HEK293T (cell line): Measurements from ENCODE around the gene KRT83.

ENCODE experiments used
- CTCF ChIA-PET: fragments of 350-600 bp; formaldehyde crosslinking; extraction: SDS; loops from one replicate; lab custom pipeline; 2021; ENCODE audit warnings: antibody characterized with exemption, inconsistent platforms; lab: Yijun Ruan, JAX
- POLR2A ChIA-PET: fragments of 350-600 bp; formaldehyde crosslinking; extraction: SDS; loops from one replicate; lab custom pipeline; 2020; ENCODE audit warnings: antibody characterized with exemption, inconsistent platforms; lab: Yijun Ruan, JAX
- DNase-seq: peaks from one replicate; pipeline ENCODE4 v3.0.0; 2012; ENCODE audit warnings: mixed read lengths; ENCODE audit errors: extremely low spot score
- ARNT ChIP-seq: fragments of 450-650 bp; IDR thresholded peaks from 2 replicates; pipeline ENCODE4 v1.6.1; 2017; ENCODE audit warnings: mild to moderate bottlenecking
- BHLHE40 ChIP-seq: fragments of 450-650 bp; IDR thresholded peaks from 2 replicates; pipeline ENCODE4 v1.6.1; 2016; ENCODE audit warnings: mild to moderate bottlenecking, moderate library complexity, borderline replicate concordance
- CTBP1 ChIP-seq: fragments of 450-650 bp; IDR thresholded peaks from 2 replicates; pipeline ENCODE4 v1.6.1; 2016; ENCODE audit warnings: borderline replicate concordance
- ELF4 ChIP-seq: fragments of 450-650 bp; IDR thresholded peaks from 2 replicates; pipeline ENCODE4 v1.6.1; 2017; ENCODE audit warnings: antibody characterized with exemption
- FOXA1 ChIP-seq: fragments of 450-650 bp; IDR thresholded peaks from 2 replicates; pipeline ENCODE4 v1.6.1; 2016; ENCODE audit warnings: mild to moderate bottlenecking
- FOXK2 ChIP-seq: fragments of 450-650 bp; IDR thresholded peaks from 2 replicates; pipeline ENCODE4 v1.6.1; 2016; ENCODE audit warnings: mild to moderate bottlenecking
- FOXM1 ChIP-seq: fragments of 450-650 bp; IDR thresholded peaks from 2 replicates; pipeline ENCODE4 v1.6.1; 2017; ENCODE audit warnings: mild to moderate bottlenecking, borderline replicate concordance
- HDGF ChIP-seq: fragments of 450-650 bp; IDR thresholded peaks from 2 replicates; pipeline ENCODE4 v1.6.1; 2017; ENCODE audit warnings: antibody characterized with exemption, borderline replicate concordance
- L3MBTL2 ChIP-seq: fragments of 450-650 bp; conservative IDR thresholded peaks from 2 replicates; pipeline ENCODE4 v1.6.1; 2016; ENCODE audit warnings: mild to moderate bottlenecking
- LEF1 ChIP-seq: fragments of 450-650 bp; IDR thresholded peaks from 2 replicates; pipeline ENCODE4 v1.6.1; 2017; ENCODE audit warnings: mild to moderate bottlenecking, borderline replicate concordance
- NFRKB ChIP-seq: fragments of 450-650 bp; IDR thresholded peaks from 2 replicates; pipeline ENCODE4 v1.6.1; 2016; ENCODE audit warnings: mild to moderate bottlenecking, moderate library complexity
- SP1 ChIP-seq: fragments of 450-650 bp; IDR thresholded peaks from 2 replicates; pipeline ENCODE4 v1.6.1; 2017
- SUZ12 ChIP-seq: fragments of 450-650 bp; IDR thresholded peaks from 2 replicates; pipeline ENCODE4 v1.6.1; 2016; ENCODE audit warnings: mild to moderate bottlenecking
- TARDBP ChIP-seq: fragments of 450-650 bp; IDR thresholded peaks from 2 replicates; pipeline ENCODE4 v1.6.1; 2016
- ZNF384 ChIP-seq: fragments of 450-650 bp; IDR thresholded peaks from 2 replicates; pipeline ENCODE4 v1.6.1; 2016
- TF ChIP-seq, protein P1 (sequence below): fragments of 450-650 bp; IDR thresholded peaks from 2 replicates; pipeline ENCODE4 v1.6.1; 2016

The KRT83 gene

DNA sequence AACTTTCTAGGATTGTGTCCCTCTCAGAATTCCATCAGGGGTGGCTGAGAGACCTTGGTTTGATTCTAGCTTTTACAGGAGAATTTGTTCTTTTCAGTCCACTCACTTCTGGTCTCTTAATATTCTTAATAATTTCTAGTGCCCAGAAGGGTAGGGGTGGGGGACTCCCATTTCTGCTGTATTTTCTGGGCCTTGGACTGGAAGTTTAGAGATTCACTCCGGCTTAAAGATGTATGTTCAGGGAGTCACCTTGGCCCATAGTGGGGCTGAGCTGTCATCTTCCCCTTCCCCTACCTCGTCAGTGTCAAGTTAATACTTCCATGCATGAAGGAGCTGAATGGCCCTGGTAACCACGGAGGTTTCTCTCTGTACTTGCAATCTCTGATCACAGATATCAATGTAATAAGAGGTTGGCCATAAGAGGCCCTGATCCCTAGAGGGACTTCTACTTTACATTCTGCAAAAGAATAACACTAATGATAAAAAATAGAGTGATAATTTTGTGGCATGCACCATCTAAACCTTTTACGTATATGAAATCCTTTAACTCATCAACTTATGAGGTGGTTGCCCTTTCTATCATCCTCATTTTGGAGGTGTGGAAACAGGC lies 36.5 kb downstream of the KRT83 start:
- POLR2A ChIA-PET: no interaction called here

DNA sequence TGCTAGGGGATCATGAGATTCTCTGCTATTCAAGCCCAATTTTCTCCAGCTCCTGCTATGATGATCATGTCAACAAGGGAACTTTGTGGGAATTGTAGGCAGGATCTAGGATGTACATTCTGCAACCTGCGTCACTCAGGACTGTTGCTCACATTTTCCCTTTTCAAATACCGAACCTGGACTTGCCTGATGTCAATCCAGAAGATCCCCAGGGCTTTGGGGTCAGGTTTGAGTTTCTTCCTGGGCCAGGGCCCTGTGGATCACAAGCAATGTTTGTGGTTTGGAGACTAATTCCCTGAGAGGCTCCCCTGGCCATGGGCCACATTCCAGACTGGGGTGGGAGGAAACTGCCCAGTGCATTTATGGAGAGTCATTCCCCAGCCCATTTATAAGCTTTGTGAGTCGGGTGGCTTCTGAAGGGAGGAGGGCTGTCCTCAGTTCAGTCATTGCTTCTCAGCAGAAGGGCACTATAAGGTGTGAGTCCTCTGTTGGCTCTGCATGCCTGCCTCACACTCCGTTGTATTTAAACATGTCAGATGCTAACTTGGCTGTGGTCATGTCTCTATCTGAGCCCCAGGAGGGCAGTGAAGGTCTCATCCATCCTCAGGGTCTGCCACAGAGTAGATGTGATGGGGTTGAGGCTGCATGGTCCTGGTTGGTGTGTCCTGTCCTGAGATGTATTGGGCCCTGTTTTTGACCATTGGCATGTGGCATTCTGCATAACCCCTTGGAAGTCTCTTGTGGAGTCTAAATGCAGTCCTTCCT lies 40.2 kb downstream of the KRT83 start:
- no peak for DNase-seq
- TF ChIP-seq CTBP1: no peak
- no peak for TF ChIP-seq FOXA1
- TF ChIP-seq ZNF384: no peak
- no peak for TF ChIP-seq FOXK2
- TF ChIP-seq ELF4: no peak
- TF ChIP-seq NFRKB: no peak
- no peak for TF ChIP-seq BHLHE40
- no peak for TF ChIP-seq FOXM1
- no peak for TF ChIP-seq TARDBP
- TF ChIP-seq SP1: no peak
- TF ChIP-seq HDGF: no peak
- no peak for TF ChIP-seq SUZ12
- TF ChIP-seq ARNT: no peak
- TF ChIP-seq, protein P1, sequence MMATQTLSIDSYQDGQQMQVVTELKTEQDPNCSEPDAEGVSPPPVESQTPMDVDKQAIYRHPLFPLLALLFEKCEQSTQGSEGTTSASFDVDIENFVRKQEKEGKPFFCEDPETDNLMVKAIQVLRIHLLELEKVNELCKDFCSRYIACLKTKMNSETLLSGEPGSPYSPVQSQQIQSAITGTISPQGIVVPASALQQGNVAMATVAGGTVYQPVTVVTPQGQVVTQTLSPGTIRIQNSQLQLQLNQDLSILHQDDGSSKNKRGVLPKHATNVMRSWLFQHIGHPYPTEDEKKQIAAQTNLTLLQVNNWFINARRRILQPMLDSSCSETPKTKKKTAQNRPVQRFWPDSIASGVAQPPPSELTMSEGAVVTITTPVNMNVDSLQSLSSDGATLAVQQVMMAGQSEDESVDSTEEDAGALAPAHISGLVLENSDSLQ: no peak
- no peak for TF ChIP-seq LEF1
- TF ChIP-seq L3MBTL2: no peak
- ChIA-PET POLR2A (no interaction called here), CTCF (interaction anchor here (0.7 to 2.2 kb wide), 2 partner anchors 11 to 91 kb away, joined by 3 to 17 read pairs; no protein-coding TSS in a partner anchor)

More for the DNA sequence above, 36.5 kb downstream of the KRT83 start:
- CTCF ChIA-PET: interaction anchor here (0.6 to 0.7 kb wide), 2 partner anchors 510 to 1496 kb away, joined by 3 read pairs; no protein-coding TSS in a partner anchor
- no peak for DNase-seq
- TF ChIP-seq BHLHE40 (no peak), TARDBP (no peak), L3MBTL2 (no peak), CTBP1 (no peak), NFRKB (no peak), ARNT (no peak), ELF4 (no peak), FOXA1 (no peak), ZNF384 (no peak), HDGF (no peak), SP1 (no peak), SUZ12 (no peak), FOXM1 (no peak), LEF1 (no peak), FOXK2 (no peak)
- TF ChIP-seq, protein P1: no peak

- ChIA-PET CTCF (interaction anchor here (0.7 to 2.2 kb wide), 3 partner anchors 11 to 90 kb away, joined by 3 to 17 read pairs (median 4); no protein-coding TSS in a partner anchor), POLR2A (no interaction called here)
- DNase-seq: no peak
- no peak for TF ChIP-seq FOXK2
- no peak for TF ChIP-seq NFRKB
- no peak for TF ChIP-seq CTBP1
- TF ChIP-seq FOXM1: no peak
- no peak for TF ChIP-seq TARDBP
- TF ChIP-seq ELF4: no peak
- no peak for TF ChIP-seq FOXA1
- TF ChIP-seq, protein P1: no peak
- TF ChIP-seq ARNT: no peak
- TF ChIP-seq HDGF: no peak
Observed at GRCh38 chr12:52280319-52280795, 40.8 kb downstream of the KRT83 start.

GRCh38 chr12:52279422-52280318 lies 41.5 kb downstream of the KRT83 start:
- DNase-seq: no peak
- ChIA-PET POLR2A (no interaction called here), CTCF (interaction anchor here (0.6 to 3.3 kb wide), 32 partner anchors 10 to 861 kb away, joined by 3 to 25 read pairs (median 4); no protein-coding TSS in a partner anchor)
- TF ChIP-seq FOXA1 (no peak), TARDBP (no peak), ZNF384 (no peak), NFRKB (no peak), SUZ12 (no peak), HDGF (no peak), CTBP1 (no peak), FOXK2 (no peak), SP1 (no peak), ELF4 (no peak), L3MBTL2 (no peak), LEF1 (no peak), FOXM1 (no peak), ARNT (no peak), BHLHE40 (no peak)
- TF ChIP-seq, protein P1: no peak
